ENCODE data around the gene BEND2.
A peak's percentile ranks its signal among the peaks of the same experiment; 100 is the strongest.

Gene BEND2

GRCh38 chrX:18228069-18228468 lies 7.4 kb upstream of the BEND2 start:
- H3K4me1 ChIP-seq (ENCODE audit: insufficient read depth, low read length, poor library complexity, severe bottlenecking) = no peaks in the 10 kb centered on the region
- no peak overlapping the region for H3K4me2 ChIP-seq (ENCODE audit: low read depth, low read length, poor library complexity, severe bottlenecking)
- no peaks in the 10 kb centered on the region for H3K36me3 ChIP-seq (ENCODE audit: insufficient read depth, low read length)
- no peaks in the 10 kb centered on the region for H3K79me2 ChIP-seq (ENCODE audit: insufficient read depth, low read length)
- H3F3A ChIP-seq (ENCODE audit: low read depth) = no peaks in the 10 kb centered on the region
- TF ChIP-seq CTCF (conservative IDR thresholded peaks at IDR 0.05; ENCODE audit: low read length) (no peak), EZH2phosphoT487 (IDR thresholded peaks at IDR 0.05; ENCODE audit: borderline replicate concordance) (no peak)
- H3K9me2 ChIP-seq (replicated peaks; ENCODE audit: low read depth, low read length) = no peaks in the 10 kb centered on the region
- no peak overlapping the region for H3K4me3 ChIP-seq (ENCODE audit: low read length, poor library complexity, severe bottlenecking)
- no peaks in the 10 kb centered on the region for H4K20me1 ChIP-seq (ENCODE audit: insufficient read depth, low read length, poor library complexity, severe bottlenecking)
- no peak overlapping the region for H2AFZ ChIP-seq (ENCODE audit: low read length)
- no peaks in the 10 kb centered on the region for H3K27me3 ChIP-seq (ENCODE audit: insufficient read depth, low read length, poor library complexity, severe bottlenecking)
- H3K9me3 ChIP-seq (ENCODE audit: insufficient read depth, low read depth, low read length) = no peaks in the 10 kb centered on the region
- H3K9ac ChIP-seq (ENCODE audit: low read depth, low read length, poor library complexity, severe bottlenecking) = no peak overlapping the region

- H3K4me3 ChIP-seq (ENCODE audit: low read length, poor library complexity, severe bottlenecking) = no peak overlapping the region
Measured at GRCh38 chrX:18227458-18227857, 6.8 kb upstream of the BEND2 start.

GRCh38 chrX:18210470-18210869 lies 10.2 kb downstream of the BEND2 start:
- Histone ChIP-seq H3K9me3 (ENCODE audit: insufficient read depth, low read depth, low read length) (no peaks in the 10 kb centered on the region), H3F3A (ENCODE audit: low read depth) (no peaks in the 10 kb centered on the region)

More at GRCh38 chrX:18227458-18227857, 6.8 kb upstream of the BEND2 start:
- no peaks in the 10 kb centered on the region for H3K36me3 ChIP-seq (ENCODE audit: insufficient read depth, low read length)
- no peaks in the 10 kb centered on the region for H4K20me1 ChIP-seq (ENCODE audit: insufficient read depth, low read length, poor library complexity, severe bottlenecking)
- H3K9ac ChIP-seq (ENCODE audit: low read depth, low read length, poor library complexity, severe bottlenecking) = no peak overlapping the region
- no peaks in the 10 kb centered on the region for H3F3A ChIP-seq (ENCODE audit: low read depth)
- no peaks in the 10 kb centered on the region for H3K79me2 ChIP-seq (ENCODE audit: insufficient read depth, low read length)
- H3K4me2 ChIP-seq (ENCODE audit: low read depth, low read length, poor library complexity, severe bottlenecking) = no peak overlapping the region
- H3K27me3 ChIP-seq (ENCODE audit: insufficient read depth, low read length, poor library complexity, severe bottlenecking) = no peaks in the 10 kb centered on the region
- H3K9me3 ChIP-seq (ENCODE audit: insufficient read depth, low read depth, low read length) = no peaks in the 10 kb centered on the region
- TF ChIP-seq EZH2phosphoT487 (IDR thresholded peaks at IDR 0.05; ENCODE audit: borderline replicate concordance) (no peak), CTCF (conservative IDR thresholded peaks at IDR 0.05; ENCODE audit: low read length) (no peak)
- no peaks in the 10 kb centered on the region for H3K4me1 ChIP-seq (ENCODE audit: insufficient read depth, low read length, poor library complexity, severe bottlenecking)
- no peak overlapping the region for H2AFZ ChIP-seq (ENCODE audit: low read length)
- no peaks in the 10 kb centered on the region for H3K9me2 ChIP-seq (replicated peaks; ENCODE audit: low read depth, low read length)

More at GRCh38 chrX:18210470-18210869, 10.2 kb downstream of the BEND2 start:
- Histone ChIP-seq H3K79me2 (ENCODE audit: insufficient read depth, low read length) (no peaks in the 10 kb centered on the region), H3K4me1 (ENCODE audit: insufficient read depth, low read length, poor library complexity, severe bottlenecking) (no peaks in the 10 kb centered on the region), H3K36me3 (ENCODE audit: insufficient read depth, low read length) (no peaks in the 10 kb centered on the region), H3K27me3 (ENCODE audit: insufficient read depth, low read length, poor library complexity, severe bottlenecking) (no peaks in the 10 kb centered on the region), H3K9ac (ENCODE audit: low read depth, low read length, poor library complexity, severe bottlenecking) (no peak overlapping the region), H3K9me2 (replicated peaks; ENCODE audit: low read depth, low read length) (no peaks in the 10 kb centered on the region), H2AFZ (ENCODE audit: low read length) (no peak overlapping the region), H3K4me2 (ENCODE audit: low read depth, low read length, poor library complexity, severe bottlenecking) (no peak overlapping the region), H3K4me3 (ENCODE audit: low read length, poor library complexity, severe bottlenecking) (no peak overlapping the region), H4K20me1 (ENCODE audit: insufficient read depth, low read length, poor library complexity, severe bottlenecking) (no peaks in the 10 kb centered on the region)
- TF ChIP-seq EZH2phosphoT487 (IDR thresholded peaks at IDR 0.05; ENCODE audit: borderline replicate concordance) (no peak), CTCF (conservative IDR thresholded peaks at IDR 0.05; ENCODE audit: low read length) (0 out of 2 replicates have a peak, but pooled peaks have one; percentile 15)

Data from Loucy (cell line).